SJSA1 (cell line): ENCODE measurements around the gene SF3B6. TPM values are rescaled to one million over a fixed set of nuclear protein-coding genes. Genes with fewer than 3 reads are reported as not detected.
"Not testable (repeated sequence)": the region's sequence is repeated elsewhere in the genome, so short reads cannot be mapped to it uniquely, and the experiment has no call there.

ENCODE experiments used
- DNase-seq, 2 experiments: peaks; one replicate each; pipeline ENCODE4 v3.0.0-alpha.2; 2015 to 2020; ENCODE audit warnings: low spot score in 2 of 2, low read depth in 1 of 2
- H3K27ac ChIP-seq: fragments of 250-450 bp; sonication (Bioruptor Pico); 2 replicates; pipeline ENCODE4 v1.5.1; 2020; ENCODE audit warnings: mild to moderate bottlenecking, moderate library complexity
- H3K27me3 ChIP-seq: fragments of 250-450 bp; sonication (Bioruptor Pico); replicated peaks from 2 replicates; pipeline ENCODE4 v1.5.1; 2020; ENCODE audit warnings: mild to moderate bottlenecking, moderate library complexity
- H3K36me3 ChIP-seq: fragments of 250-450 bp; sonication (Bioruptor Pico); 2 replicates; pipeline ENCODE4 v1.5.1; 2020; ENCODE audit warnings: mild to moderate bottlenecking
- H3K4me1 ChIP-seq: fragments of 250-450 bp; sonication (Bioruptor Pico); replicated peaks from 2 replicates; pipeline ENCODE4 v1.6.1; 2021; ENCODE audit warnings: mild to moderate bottlenecking
- H3K4me3 ChIP-seq: fragments of 250-450 bp; sonication (Bioruptor Pico); 2 replicates; pipeline ENCODE4 v1.5.1; 2020; ENCODE audit warnings: mild to moderate bottlenecking
- H3K9me3 ChIP-seq: fragments of 250-450 bp; sonication (Bioruptor Pico); replicated peaks from 2 replicates; pipeline ENCODE4 v1.5.1; 2020; ENCODE audit warnings: mild to moderate bottlenecking
- total RNA-seq: library from RNA; depleted of rRNA; stranded (reverse); fragments of >200 nt; shearing (Covaris generic); gene quantifications from 2 replicates; pipeline ENCODE4 v1.2.3, GENCODE V29; 2014; rRNA removed

The SF3B6 gene, protein sequence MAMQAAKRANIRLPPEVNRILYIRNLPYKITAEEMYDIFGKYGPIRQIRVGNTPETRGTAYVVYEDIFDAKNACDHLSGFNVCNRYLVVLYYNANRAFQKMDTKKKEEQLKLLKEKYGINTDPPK
- total RNA-seq: 274 and 353 TPM in 2 replicates

DNA sequence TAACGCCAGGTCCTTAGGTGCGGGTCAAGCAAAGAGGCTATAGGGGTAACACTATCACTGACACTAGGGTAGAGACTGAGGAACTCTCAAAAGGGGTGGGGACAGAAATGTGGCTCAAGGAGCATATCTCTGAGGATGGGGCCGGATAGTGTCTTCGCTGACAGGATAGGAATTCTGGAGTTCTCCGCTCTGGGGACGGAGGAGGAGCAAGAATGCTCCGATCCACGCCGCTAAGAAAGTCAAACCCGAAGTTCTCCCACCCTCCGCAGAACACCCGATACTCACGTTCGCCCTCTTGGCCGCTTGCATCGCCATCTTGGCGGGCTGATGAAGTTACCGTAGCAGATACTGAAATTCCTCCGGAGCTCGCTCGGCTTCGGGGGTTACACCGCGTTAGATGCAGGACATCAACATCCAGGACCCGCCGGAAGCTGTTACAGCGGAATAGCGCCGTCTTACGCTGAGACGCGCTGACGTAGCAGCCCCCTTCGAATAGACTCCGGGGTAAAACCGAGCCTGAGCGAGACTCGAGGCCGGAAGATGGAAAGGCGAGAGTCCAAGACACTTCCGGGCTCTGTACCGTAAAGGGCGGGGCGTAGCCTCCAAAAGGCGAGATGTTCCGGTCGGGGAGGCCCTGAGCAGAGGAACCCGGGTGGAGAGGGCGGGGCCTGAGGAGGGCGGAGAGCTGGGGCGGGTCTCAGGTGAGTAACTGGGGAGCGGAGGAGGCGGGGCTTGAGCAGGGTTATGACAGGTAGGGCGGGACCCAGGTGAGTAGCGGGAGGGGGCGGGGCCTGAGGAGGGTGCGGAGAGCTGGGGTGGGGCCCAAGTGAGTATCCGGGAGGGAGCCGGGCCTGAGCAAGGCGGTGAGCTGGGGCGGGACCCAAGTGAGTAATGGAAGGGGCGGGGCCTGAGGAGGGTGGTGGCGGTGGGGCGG is at the start of gene SF3B6:
SF3B6 (minus strand) TSS at position 412 of the 934 bp plus-strand sequence; CDS start at position 315, 97 bp downstream.
- Histone ChIP-seq H3K27me3 (no peaks in the 10 kb centered on the region), H3K36me3 (peaks cover 27% of the 10 kb centered on the region), H3K27ac (peak within 1 kb of the TSS; percentile 34), H3K9me3 (no peaks in the 10 kb centered on the region), H3K4me1 (peaks cover 11% of the 10 kb centered on the region; the same call in 1 of the 2 replicates), H3K4me3 (peak within 1 kb of the TSS; percentile 58)
- peak; percentile 96 to 99 for DNase-seq

GRCh38 chr2:24123922-24124580 is 47.9 kb upstream of the SF3B6 start:
- peaks cover 4% of the 10 kb centered on the region; the same call in 1 of the 2 replicates for H3K9me3 ChIP-seq

GRCh38 chr2:24123195-24123921 is 47.2 kb upstream of the SF3B6 start, which contains the start of the genes FAM228B and PFN4:
Gene FAM228B (plus strand): TSS chr2:24123469. CDS start chr2:24124362, 893 bp downstream.
Gene PFN4 (minus strand): TSS chr2:24123334. CDS start chr2:24122535, 799 bp downstream.
- H3K9me3 ChIP-seq: peaks cover 4% of the 10 kb centered on the region; the same call in 1 of the 2 replicates
- DNase-seq: peak; percentile 88 to 90
- peaks cover 9% of the 10 kb centered on the region for H3K36me3 ChIP-seq
- peak within 1 kb of the TSS; percentile 98 for H3K4me3 ChIP-seq
- H3K4me1 ChIP-seq: peaks cover 27% of the 10 kb centered on the region
- H3K27me3 ChIP-seq: no peaks in the 10 kb centered on the region
- peak within 1 kb of the TSS; percentile 91 for H3K27ac ChIP-seq

More at GRCh38 chr2:24123922-24124580, 47.9 kb upstream of the SF3B6 start:
- Histone ChIP-seq H3K4me3 (peak overlapping the region; percentile 98), H3K4me1 (peaks cover 27% of the 10 kb centered on the region), H3K36me3 (peaks cover 9% of the 10 kb centered on the region), H3K27ac (peak overlapping the region; percentile 91), H3K27me3 (no peaks in the 10 kb centered on the region)
- peak in 1 of 2 experiments; percentile 80 for DNase-seq

GRCh38 chr2:24122366-24123194 is 46.5 kb upstream of the SF3B6 start:
- H3K27ac ChIP-seq: peak overlapping the region; percentile 91
- peaks cover 9% of the 10 kb centered on the region for H3K36me3 ChIP-seq
- DNase-seq: no peak
- H3K4me1 ChIP-seq: peaks cover 27% of the 10 kb centered on the region
- H3K9me3 ChIP-seq: peaks cover 4% of the 10 kb centered on the region; the same call in 1 of the 2 replicates
- H3K4me3 ChIP-seq: peak overlapping the region; percentile 98
- H3K27me3 ChIP-seq: no peaks in the 10 kb centered on the region

DNA sequence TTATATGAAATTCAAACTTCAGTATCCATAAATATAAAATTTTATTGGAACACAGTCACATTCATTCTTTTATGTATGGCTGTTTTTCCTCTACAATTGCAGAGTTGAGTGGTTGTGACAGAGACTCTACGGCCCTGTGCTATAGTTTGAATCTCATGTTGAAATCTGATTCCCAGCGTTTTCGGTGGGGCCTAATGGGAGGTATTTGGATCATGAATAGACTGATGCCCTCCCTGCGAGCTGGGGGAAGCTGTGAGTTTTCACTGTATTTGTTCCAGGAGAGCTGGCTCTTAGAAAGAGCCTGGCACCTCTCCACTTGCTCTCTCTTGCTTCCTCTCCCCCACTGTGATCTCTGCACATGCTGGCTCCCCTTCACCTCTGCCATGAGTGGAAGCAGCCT is 45.3 kb upstream of the SF3B6 start:
- peaks cover 4% of the 10 kb centered on the region; the same call in 1 of the 2 replicates for H3K9me3 ChIP-seq
- peaks cover 27% of the 10 kb centered on the region for H3K4me1 ChIP-seq
- H3K27ac ChIP-seq: no peak overlapping the region
- peaks cover 9% of the 10 kb centered on the region for H3K36me3 ChIP-seq
- no peak overlapping the region for H3K4me3 ChIP-seq
- DNase-seq: no peak
- H3K27me3 ChIP-seq: no peaks in the 10 kb centered on the region

GRCh38 chr2:24121066-24121465 is 44.9 kb upstream of the SF3B6 start:
- no peak overlapping the region for H3K27ac ChIP-seq
- H3K4me1 ChIP-seq: peaks cover 27% of the 10 kb centered on the region
- no peak for DNase-seq
- H3K27me3 ChIP-seq: no peaks in the 10 kb centered on the region
- peaks cover 9% of the 10 kb centered on the region for H3K36me3 ChIP-seq
- peaks cover 4% of the 10 kb centered on the region; the same call in 1 of the 2 replicates for H3K9me3 ChIP-seq
- H3K4me3 ChIP-seq: no peak overlapping the region

DNA sequence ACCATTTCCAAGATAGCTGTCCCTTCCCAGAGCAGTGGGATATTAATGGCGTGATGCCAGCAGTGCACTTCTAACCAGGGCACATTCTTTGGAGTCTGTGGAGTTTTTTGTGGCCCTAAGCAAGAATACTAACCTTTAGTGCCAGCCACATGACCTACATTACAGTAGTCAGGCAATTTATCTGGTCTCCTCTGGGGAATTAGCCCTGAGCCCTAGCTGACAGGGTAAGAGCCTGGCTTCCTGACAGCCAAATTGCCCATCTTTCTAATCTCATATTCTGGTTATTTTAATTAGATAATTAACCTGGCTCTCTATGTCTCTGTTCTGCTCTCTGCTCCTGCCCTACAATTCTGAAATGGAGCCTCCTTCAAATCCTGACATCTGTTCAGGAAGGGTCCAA is 41.8 kb upstream of the SF3B6 start:
- peaks cover 6% of the 10 kb centered on the region for H3K4me1 ChIP-seq
- H3K9me3 ChIP-seq: no peaks in the 10 kb centered on the region
- no peak for DNase-seq
- H3K27me3 ChIP-seq: no peaks in the 10 kb centered on the region
- no peak overlapping the region for H3K27ac ChIP-seq
- H3K36me3 ChIP-seq: peaks cover under 1% of the 10 kb centered on the region; the same call in 1 of the 2 replicates
- no peak overlapping the region for H3K4me3 ChIP-seq

GRCh38 chr2:24115057-24115456 is 38.9 kb upstream of the SF3B6 start:
- H3K27ac ChIP-seq: no peak overlapping the region
- H3K4me1 ChIP-seq: no peaks in the 10 kb centered on the region
- H3K27me3 ChIP-seq: no peaks in the 10 kb centered on the region
- no peaks in the 10 kb centered on the region for H3K36me3 ChIP-seq
- DNase-seq: no peak
- H3K9me3 ChIP-seq: no peaks in the 10 kb centered on the region
- H3K4me3 ChIP-seq: no peak overlapping the region

GRCh38 chr2:24111407-24111901 is 35.3 kb upstream of the SF3B6 start:
- no peaks in the 10 kb centered on the region for H3K27me3 ChIP-seq
- H3K4me1 ChIP-seq: no peaks in the 10 kb centered on the region
- no peak overlapping the region for H3K4me3 ChIP-seq
- H3K9me3 ChIP-seq: no peaks in the 10 kb centered on the region
- H3K36me3 ChIP-seq: no peaks in the 10 kb centered on the region
- H3K27ac ChIP-seq: no peak overlapping the region
- no peak for DNase-seq

GRCh38 chr2:24110660-24111303 is 34.7 kb upstream of the SF3B6 start:
- Histone ChIP-seq H3K4me1 (no peaks in the 10 kb centered on the region), H3K36me3 (no peaks in the 10 kb centered on the region), H3K4me3 (no peak overlapping the region), H3K27me3 (no peaks in the 10 kb centered on the region), H3K27ac (no peak overlapping the region), H3K9me3 (no peaks in the 10 kb centered on the region)
- DNase-seq: no peak

DNA sequence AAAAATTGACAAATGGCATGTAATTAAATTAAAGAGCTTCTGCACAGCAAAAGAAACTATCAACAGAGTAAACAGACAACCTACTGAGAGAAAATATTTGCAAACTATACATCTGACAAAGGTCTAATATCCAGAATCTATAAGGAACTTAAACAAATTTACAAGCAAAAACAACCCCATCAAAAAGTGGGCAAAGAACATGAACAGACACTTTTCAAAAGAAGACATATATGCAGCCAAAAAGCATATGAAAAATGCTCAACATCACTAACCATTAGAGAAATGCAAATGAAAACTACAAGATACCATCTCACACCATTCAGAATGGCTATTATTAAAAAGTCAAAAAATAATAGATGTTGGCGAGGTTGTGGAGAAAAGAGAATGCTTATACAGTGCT is 33.3 kb upstream of the SF3B6 start:
- not testable (repeated sequence) for DNase-seq, H3K4me3 ChIP-seq, H3K36me3 ChIP-seq, H3K27me3 ChIP-seq, H3K4me1 ChIP-seq, H3K9me3 ChIP-seq, H3K27ac ChIP-seq

- H3K36me3 ChIP-seq: no peaks in the 10 kb centered on the region
- H3K4me1 ChIP-seq: no peaks in the 10 kb centered on the region
- H3K27me3 ChIP-seq: no peaks in the 10 kb centered on the region
- H3K27ac ChIP-seq: no peak overlapping the region
- no peaks in the 10 kb centered on the region for H3K9me3 ChIP-seq
- no peak overlapping the region for H3K4me3 ChIP-seq
- DNase-seq: no peak
These were observed 31.2 kb upstream of the SF3B6 start for GRCh38 chr2:24107336-24107735.
